ENCODE data around the gene MICU1.
"Not testable (repeated sequence)": the region's sequence is repeated elsewhere in the genome, so short reads cannot be mapped to it uniquely, and the experiment has no call there.

The MICU1 gene

GRCh38 chr10:72625608-72626443 lies at the start of gene MICU1:
MICU1 (minus strand) TSS chr10:72626079; CDS start chr10:72566793, 59,286 bp downstream.
- peak; percentile 98 for DNase-seq

DNA sequence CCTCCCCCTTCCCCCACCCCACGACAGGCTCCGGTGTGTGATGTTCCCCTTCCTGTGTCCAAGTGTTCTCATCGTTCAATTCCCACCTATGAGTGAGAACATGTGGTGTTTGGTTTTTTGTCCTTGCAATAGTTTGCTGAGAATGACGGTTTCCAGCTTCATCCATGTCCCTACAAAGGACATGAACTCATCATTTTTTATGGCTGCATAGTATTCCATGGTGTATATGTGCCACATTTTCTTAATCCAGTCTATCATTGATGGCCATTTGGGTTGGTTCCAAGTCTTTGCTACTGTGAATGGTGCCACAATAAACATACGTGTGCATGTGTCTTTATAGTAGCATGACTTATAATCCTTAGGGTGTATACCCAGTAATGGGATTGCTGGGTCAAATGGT lies 48.3 kb upstream of the MICU1 start:
- DNase-seq, result not testable (repeated sequence)

- no peak for DNase-seq
Observed at GRCh38 chr10:72673280-72673679, 47.4 kb upstream of the MICU1 start.

DNA sequence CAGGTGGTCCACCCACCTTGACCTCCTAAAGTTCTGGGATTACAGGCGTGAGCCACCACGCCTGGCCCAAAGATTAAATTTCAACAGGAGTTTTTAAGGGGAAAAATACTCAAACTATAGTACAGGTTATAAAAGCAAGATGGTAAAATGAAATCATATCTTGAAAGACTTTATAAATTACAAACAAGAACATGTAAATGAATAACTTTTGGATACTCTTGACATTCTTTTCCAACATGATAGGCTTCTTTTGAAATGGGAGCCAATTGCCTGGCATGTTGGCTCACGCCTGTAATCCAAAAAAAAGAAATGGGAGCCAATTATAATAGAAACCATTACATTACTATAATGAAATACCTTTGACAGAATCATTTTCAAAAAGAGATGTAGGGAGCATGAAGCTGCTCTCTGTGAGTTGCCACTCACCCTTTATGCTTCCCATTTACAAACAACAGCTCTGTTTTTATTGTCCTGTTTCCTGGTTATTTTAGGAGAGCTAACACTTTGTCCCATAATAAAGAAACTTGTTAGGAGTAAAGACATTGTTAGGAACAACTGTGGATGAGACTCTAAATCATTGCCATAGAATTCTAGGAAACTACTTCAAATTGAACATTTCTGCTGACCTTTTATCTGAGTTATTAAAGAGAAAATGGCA lies 41.5 kb upstream of the MICU1 start:
- no peak for DNase-seq

- DNase-seq, result no peak
Observed at GRCh38 chr10:72665925-72666324, 40.0 kb upstream of the MICU1 start.

DNA sequence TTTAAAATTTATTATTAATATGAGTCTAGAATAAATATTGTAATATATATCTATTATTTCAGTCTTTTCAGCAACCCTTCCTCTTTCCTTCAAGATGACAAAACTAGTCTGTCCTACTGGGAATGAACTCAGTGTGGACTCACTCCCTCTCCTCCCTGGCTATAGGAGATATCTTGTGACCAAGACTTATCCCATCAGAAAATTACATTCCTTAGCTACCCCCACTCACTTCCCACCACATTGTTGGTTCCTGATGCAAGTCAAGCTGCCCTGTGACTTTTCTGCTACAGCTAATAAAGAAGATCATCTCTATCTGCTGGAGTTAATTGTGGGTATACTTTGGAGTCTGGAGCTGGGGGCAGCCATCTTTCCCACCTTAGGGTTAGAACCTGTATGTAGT lies 38.1 kb upstream of the MICU1 start:
- no peak for DNase-seq

DNA sequence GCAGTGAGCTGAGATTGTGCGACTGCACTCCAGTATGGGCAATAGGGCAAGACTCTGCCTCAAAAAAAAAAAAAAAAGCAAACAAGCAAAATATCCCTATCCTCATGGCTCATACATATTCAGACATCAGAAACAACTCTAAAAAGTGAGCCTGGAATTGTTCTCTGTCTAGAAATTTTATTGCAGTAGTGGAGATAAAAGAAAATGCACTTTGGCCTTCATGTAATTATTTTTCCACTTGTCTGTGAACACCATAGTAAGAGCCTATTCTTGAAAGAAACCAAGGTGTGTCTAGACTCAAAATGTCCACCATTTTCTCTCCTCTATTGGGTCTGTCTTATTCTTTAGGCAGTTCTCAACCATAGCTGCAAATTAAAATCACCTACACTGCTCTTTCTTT lies 35.6 kb upstream of the MICU1 start:
- no peak for DNase-seq

DNA sequence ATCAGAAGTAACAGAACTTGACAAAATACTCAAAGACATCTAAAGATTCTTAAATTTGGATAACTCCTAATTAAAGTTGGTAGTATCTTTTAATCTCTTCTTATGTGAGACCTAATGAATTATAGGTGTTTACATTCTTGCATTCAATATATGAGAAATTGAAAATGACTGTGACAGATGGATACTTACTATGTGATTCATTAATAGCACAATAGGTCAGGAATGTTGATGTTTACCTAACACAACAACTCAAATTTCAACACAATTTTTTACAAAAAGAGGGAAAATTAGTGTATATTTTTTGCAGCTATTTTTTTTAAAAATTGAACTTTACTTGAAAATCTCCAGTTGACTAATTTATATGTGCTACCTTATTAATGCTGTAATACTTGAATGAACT lies 34.3 kb upstream of the MICU1 start:
- no peak for DNase-seq

DNA sequence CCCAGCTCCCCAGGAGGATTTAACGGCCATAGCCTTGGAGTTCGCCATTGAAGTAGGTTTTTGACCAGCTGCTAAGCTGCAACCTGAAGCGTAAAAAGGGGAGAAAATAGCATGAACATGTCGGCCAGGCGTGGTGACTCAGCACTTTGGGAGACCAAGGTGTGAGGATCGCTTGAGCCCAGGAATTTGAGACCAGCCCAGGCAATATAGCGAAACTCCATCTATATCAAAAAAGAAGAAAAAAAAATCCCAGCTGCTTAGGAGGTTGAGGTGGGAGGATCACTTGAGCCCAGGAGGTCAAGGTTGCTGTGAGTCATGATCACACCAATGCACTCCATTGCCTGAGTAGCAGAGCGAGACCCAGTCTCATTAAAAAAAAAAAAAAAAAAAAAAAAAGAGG lies 33.8 kb upstream of the MICU1 start:
- no peak for DNase-seq

GRCh38 chr10:72658696-72659400 lies 33.0 kb upstream of the MICU1 start:
- no peak for DNase-seq

DNA sequence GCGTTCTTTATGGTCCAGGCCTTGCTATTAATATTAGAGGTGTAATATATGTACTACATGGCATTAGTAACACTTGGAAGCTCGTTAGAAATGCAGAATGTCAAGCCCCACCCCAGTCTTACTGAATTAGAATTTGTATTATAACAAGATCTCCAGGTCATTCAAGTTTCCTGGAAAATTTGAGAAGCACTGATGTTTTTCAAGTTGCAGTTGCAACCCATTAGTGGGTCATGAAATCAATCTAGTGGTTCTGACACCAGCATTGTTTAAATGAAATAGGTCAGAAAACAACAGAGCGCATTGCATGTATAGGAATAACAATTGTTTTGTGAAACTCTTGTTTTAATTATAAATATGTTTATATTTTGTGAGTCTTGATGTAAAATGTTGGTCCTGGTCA lies 28.8 kb upstream of the MICU1 start:
- no peak for DNase-seq

DNA sequence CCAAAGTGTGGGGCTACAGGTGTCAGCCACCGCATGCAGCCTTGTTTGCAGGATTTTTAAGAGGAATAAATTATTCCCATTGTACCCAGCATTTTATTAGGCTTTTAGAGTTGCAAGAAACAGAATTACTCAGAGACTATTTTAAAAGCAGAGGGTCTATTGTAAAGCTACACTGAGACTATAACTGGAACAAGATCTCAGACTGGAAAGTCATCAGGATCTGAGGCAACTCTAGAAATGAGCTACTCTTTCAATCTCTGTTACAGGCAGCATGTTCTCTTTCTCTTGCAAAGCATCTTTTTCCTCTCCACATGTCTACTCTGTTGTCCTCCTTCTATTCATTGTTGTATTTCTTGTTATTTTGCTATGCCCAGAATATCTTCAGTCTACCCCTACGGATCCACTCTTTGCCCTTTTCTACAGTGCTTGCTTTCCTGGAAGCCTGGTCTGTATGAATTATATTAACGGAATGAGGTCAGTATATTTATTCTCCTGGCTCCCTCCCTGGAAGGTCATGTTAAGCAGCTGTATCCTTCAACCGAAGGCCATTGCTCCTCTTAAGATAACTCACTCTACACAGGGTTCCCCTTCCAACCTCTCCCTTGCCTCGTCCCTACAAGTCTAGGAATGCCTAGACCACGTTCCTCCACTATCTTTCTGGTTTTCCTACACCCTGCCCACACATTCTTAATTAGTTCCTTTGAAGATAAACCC lies 27.7 kb upstream of the MICU1 start:
- DNase-seq, result no peak

- DNase-seq, result no peak
Observed at GRCh38 chr10:72649291-72649690, 23.4 kb upstream of the MICU1 start.

- no peak for DNase-seq
Observed at GRCh38 chr10:72648301-72648700, 22.4 kb upstream of the MICU1 start.

- DNase-seq, result not testable (repeated sequence)
Observed at GRCh38 chr10:72646971-72647370, 21.1 kb upstream of the MICU1 start.

DNA sequence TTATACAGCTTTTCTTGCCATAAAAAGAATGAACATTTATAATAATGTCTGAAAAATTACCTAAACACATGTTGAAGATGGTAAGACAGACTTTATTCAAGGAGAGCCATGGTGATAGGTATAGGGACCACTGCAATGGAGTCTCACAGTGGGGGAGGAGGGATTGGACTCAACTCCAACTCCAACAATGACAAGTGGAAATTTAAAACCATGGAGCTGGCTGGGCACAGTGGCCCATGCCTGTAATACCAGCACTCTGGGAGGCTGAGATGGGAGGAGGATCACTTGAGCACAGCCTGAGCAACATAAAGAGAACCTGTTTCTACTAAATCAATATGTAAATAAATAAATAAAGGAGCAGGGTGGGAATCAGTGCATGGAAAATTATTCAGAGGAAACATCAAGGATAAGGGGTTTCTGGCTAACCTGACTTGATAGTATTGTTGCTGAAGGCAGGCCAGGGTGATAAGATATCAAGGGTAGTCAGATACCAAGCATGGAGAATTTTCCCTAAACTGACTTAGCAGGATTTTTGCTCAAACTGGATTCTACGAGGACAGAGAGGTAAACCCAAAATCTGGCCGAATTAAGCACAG lies 19.5 kb upstream of the MICU1 start:
- no peak for DNase-seq

- DNase-seq, result no peak
Observed at GRCh38 chr10:72642318-72642717, 16.4 kb upstream of the MICU1 start.

DNA sequence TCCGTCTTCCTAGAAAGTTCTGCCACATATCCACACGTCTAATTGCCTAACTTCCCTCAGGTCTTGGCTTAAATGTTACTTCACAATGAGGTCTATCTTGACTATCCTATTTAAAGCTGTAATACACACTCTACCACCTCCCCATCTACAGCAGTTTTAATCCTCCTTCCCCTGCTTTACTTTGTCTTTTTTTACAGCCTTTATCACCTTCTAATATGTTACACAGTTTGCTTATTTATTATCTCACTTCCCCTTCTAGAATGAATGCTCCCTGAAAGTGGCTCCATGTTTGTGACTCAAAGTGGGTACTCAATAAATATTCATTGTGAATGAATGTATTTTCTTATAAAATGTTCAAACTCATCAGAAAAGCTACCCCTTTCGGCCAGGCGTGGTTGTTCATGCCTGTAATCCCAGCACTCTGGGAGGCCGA lies 13.6 kb upstream of the MICU1 start:
- DNase-seq, result no peak

DNA sequence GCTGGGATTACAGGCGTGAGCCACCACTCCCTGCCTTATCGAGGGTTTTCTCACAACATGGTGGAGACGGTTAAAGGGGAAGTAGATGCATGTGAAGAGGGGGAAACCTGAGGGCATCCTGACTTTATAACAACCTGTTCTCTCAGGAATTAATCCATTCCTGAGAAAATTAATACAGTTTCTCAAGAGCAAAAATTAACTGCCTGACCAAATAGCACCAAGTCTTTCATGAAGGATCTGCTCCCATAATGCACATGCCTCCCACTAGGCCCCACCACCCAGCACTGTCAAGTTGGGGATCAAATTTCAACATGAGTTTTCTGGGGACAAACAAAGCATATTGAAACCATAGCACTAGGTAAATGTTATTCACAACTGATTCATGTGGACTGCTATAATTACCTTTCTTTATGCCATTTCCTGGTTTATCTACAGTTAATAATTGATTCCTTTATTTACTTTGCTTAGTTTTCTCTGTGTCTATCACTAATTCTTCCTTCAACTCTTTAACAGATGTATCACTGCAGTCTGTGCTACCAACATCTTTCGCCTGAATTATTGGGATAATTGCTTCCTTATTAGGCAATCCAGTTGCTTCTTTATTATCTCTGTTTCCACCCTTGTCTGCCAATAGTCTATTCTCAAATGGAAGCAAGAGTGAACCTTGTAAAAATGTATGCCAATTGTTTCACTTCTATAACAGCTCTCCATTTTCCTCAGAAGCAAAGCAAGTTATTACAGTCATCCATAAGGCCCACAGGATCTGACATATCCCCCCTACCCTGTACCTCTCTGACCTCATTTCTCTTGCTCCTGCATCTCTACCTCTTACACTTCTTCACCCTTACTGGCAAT lies 12.9 kb upstream of the MICU1 start:
- no peak for DNase-seq

DNA sequence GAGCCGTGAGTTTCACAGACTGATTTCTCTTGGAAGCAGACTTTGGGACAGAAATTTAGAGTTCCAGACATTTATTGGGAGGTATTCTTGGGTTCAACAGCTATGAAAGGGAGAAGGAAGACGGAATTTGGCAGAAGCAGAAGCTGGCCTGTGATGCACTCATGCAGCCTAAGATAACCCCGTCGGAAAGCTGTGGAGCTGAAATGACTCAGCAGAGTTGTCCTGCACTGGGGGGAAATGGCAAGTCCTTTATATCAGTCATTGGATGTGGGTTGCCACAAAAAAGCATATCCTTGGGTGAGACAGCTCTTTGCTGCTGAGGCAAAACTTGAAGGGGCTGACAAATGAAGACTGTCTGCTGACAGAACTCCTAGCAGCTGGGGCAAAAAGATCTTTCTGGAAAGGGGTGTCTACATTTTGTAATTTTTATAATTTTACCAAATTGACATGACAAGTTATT lies 11.5 kb upstream of the MICU1 start:
- no peak for DNase-seq

DNA sequence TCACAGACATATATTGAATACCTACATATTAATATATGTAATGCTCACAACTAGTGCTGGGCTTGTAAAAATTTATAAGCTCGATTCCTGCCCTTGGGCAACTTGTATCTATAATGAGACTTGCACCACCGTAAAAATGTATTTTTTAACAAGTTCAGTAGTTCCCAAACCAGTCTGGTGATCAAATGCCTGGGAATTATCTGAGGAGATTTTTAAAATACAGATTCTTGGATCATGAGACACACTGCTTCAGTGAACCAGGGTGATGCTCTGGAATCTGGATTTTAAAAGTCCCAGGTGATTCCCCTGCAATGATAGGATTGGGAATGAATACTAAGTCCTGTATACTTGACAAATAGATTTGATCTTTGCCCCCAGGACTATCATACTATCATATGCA lies 4.3 kb upstream of the MICU1 start:
- DNase-seq, result no peak

GRCh38 chr10:72626444-72626754 lies 520 bp upstream of the MICU1 start:
- no peak for DNase-seq
